Natural killer cell (primary cell): ENCODE data around the gene RAD23B. TPM values are rescaled to one million over a fixed set of nuclear protein-coding genes. Genes with fewer than 3 reads are reported as not detected.
A peak's percentile ranks its signal among the peaks of the same experiment; 100 is the strongest.
"Not testable (repeated sequence)": the region's sequence is repeated elsewhere in the genome, so short reads cannot be mapped to it uniquely, and the experiment has no call there.

Experiments
- ATAC-seq, 3 donors: fragments of 150-1000 bp in 2 of 3; fragments of 200-7000 bp in 1 of 3; cut with Tn5 transposase; 1 replicate in 1 of 3; 2 replicates in 2 of 3; pipeline ENCODE4 v1.10.0; 2021; ENCODE audit warnings: mild to moderate bottlenecking in 2 of 3, moderate library complexity in 2 of 3
- DNase-seq, 2 donors: peaks; one replicate each; pipeline versions ENCODE4 v3.0.0 to v3.0.0-alpha.2; 2013 to 2021; ENCODE audit warnings: mixed read lengths in 1 of 2
- H3K27ac ChIP-seq: one replicate; pipeline ENCODE4 v1.5.1; 2013; ENCODE audit warnings: mild to moderate bottlenecking, low read length
- H3K27me3 ChIP-seq: one replicate; pipeline ENCODE4 v1.6.1; 2013; ENCODE audit warnings: low read length; ENCODE audit not compliant: control insufficient read depth, insufficient read depth
- H3K36me3 ChIP-seq: one replicate; pipeline ENCODE4 v1.6.1; 2013; ENCODE audit warnings: low read length; ENCODE audit not compliant: control insufficient read depth, insufficient read depth
- H3K4me1 ChIP-seq: one replicate; pipeline ENCODE4 v1.6.1; 2013; ENCODE audit warnings: low read length; ENCODE audit not compliant: control insufficient read depth, insufficient read depth
- H3K4me3 ChIP-seq: one replicate; pipeline ENCODE4 v1.5.1; 2013; ENCODE audit warnings: low read length
- H3K9me3 ChIP-seq: one replicate; pipeline ENCODE4 v1.6.1; 2013; ENCODE audit warnings: low read length; ENCODE audit not compliant: control insufficient read depth, insufficient read depth
- H3K27ac Mint-ChIP-seq, 2 donors: one replicate each; pipeline ENCODE4 v1.8.0; 2022; ENCODE audit warnings: mild to moderate bottlenecking in 2 of 2, mixed read lengths in 2 of 2, moderate library complexity in 1 of 2
- H3K27me3 Mint-ChIP-seq, 2 donors: one replicate each; pipeline ENCODE4 v1.8.0; 2022; ENCODE audit warnings: low read depth in 2 of 2, mixed read lengths in 2 of 2
- H3K36me3 Mint-ChIP-seq: one replicate; pipeline ENCODE4 v1.8.0; 2022; ENCODE audit warnings: mixed read lengths
- H3K4me1 Mint-ChIP-seq, 2 donors: one replicate each; pipeline ENCODE4 v1.8.0; 2022; ENCODE audit warnings: mixed read lengths in 2 of 2
- H3K4me3 Mint-ChIP-seq: one replicate; pipeline ENCODE4 v1.8.0; 2022; ENCODE audit warnings: mild to moderate bottlenecking, moderate library complexity, mixed read lengths
- H3K9me3 Mint-ChIP-seq, 2 donors: one replicate each; pipeline ENCODE4 v1.8.0; 2022; ENCODE audit warnings: mixed read lengths in 2 of 2
- CTCF ChIP-seq: fragments of 200-600 bp; IDR thresholded peaks from one replicate; pipeline ENCODE4 v1.8.0; 2022; ENCODE audit warnings: antibody characterized with exemption
- WGBS: methylation state at CpG from one replicate; pipeline ENCODE4 v1.1.7; 2013; ENCODE audit warnings: missing lambda C conversion rate; ENCODE audit not compliant: insufficient coverage; 5-methylcytosine and 5-hydroxymethylcytosine counted together
- intact Hi-C: fragments of 100-400 bp; cut with micrococcal nuclease; formaldehyde crosslinking; loops from one replicate; pipeline ENCODE4 v1.14.2; 2022
- total RNA-seq, 4 donors: library from RNA; stranded (reverse); fragments of 120-200 nt in 1 of 4; gene quantifications; one replicate each; pipeline versions ENCODE4 v1.2.3 to v1.2.4, GENCODE V29; 2013 to 2022

The RAD23B gene
- total RNA-seq, 3 donors from 2014 or later (not counting 1 experiment from before 2014, with no cell fraction given): 85.6 to 101 (median 92.6) TPM

DNA sequence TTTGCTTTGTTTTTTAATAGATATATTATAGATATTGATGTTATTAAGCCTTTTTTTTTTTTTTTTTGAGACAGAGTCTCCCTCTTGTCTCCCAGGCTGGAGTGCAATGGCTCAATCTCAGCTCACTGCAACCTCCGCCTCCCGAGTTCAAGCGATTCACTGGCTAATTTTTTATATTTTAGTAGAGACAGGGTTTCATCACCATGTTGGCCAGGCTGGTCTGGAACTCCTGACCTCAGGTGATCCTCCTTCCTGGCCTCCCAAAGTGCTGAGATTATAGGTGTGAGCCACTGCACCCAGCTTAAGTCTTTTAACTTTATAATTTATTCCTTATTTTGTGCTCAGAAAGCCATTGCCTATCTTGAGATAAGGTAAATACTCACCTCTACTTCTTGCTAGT lies 24.2 kb upstream of the RAD23B start:
- Histone ChIP-seq H3K9me3 (no peaks in the 10 kb centered on the region), H3K36me3 (no peaks in the 10 kb centered on the region), H3K27me3 (no peaks in the 10 kb centered on the region), H3K4me3 (no peak overlapping the region), H3K4me1 (peaks cover 3% of the 10 kb centered on the region), H3K27ac (no peak overlapping the region)
- Mint-ChIP-seq H3K4me1 (peaks cover 16 to 17% of the 10 kb centered on the region in 2 donors), H3K36me3 (no peaks in the 10 kb centered on the region), H3K4me3 (no peak overlapping the region), H3K27me3 (no peaks in the 10 kb centered on the region), H3K9me3 (no peaks in the 10 kb centered on the region), H3K27ac (no peak overlapping the region)
- no peak for DNase-seq
- WGBS: 94% methylated on average over 3 of the region's 3 CpGs
- TF ChIP-seq CTCF: no peak
- intact Hi-C loops: no loop called here
- ATAC-seq: no peak

GRCh38 chr9:107259751-107260313 lies 23.2 kb upstream of the RAD23B start:
- Mint-ChIP-seq H3K27ac (peak overlapping the region; percentile 56 to 75), H3K4me3 (peak overlapping the region; percentile 73), H3K4me1 (peaks cover 16 to 17% of the 10 kb centered on the region in 2 donors)
- H3K27me3 ChIP-seq, ATAC-seq, H3K9me3 Mint-ChIP-seq, intact Hi-C loops, H3K4me3 ChIP-seq, H3K4me1 ChIP-seq, H3K27me3 Mint-ChIP-seq, H3K36me3 ChIP-seq, H3K9me3 ChIP-seq, H3K36me3 Mint-ChIP-seq, H3K27ac ChIP-seq, DNase-seq: not testable (repeated sequence)
- 93% methylated on average over 13 of the region's 13 CpGs for WGBS

DNA sequence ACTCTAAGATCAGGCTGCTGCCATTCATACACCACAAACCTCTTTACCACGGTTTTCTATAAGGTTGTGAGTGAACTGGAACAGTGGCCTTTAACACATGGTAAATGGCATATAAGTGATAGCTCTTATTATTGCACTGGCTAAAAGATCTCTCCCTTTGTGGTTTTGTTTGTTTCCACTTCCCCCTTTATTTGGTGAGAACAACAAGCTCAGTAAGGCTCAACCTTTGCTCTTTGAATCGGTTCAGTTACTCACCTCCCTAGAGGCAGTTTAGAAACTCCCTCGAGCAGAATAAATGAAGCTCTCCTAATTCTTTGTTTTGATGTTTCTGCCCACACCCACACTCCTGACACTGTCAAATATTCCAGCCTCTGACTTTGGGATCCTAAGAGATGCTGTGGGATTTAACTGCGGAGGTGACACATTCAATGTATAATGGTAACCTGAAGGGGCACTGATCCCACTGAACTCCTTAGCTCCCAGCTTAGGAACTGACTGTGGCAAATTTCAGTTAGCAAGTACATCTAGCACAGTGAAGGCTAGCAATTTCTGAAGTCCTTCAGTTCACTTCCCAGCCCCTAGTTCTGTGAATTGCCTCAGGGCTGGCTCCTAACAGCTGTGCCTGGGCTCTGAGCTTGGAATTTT lies 22.5 kb upstream of the RAD23B start:
- Mint-ChIP-seq H3K27me3 (no peaks in the 10 kb centered on the region), H3K36me3 (peaks cover 6% of the 10 kb centered on the region), H3K27ac (peak overlapping the region; percentile 56 to 75), H3K4me1 (peaks cover 16 to 17% of the 10 kb centered on the region in 2 donors), H3K4me3 (peak overlapping the region; percentile 73), H3K9me3 (peaks cover 2 to 4% of the 10 kb centered on the region in 2 donors)
- WGBS: 34% methylated on average over 3 of the region's 4 CpGs
- DNase-seq (no peak), ATAC-seq (peak; percentile 54 to 87 (median 85))
- H3K4me1 ChIP-seq: peaks cover 3% of the 10 kb centered on the region
- intact Hi-C loops: no loop called here
- H3K4me3 ChIP-seq: no peak overlapping the region
- no peak for TF ChIP-seq CTCF
- no peaks in the 10 kb centered on the region for H3K27me3 ChIP-seq
- H3K9me3 ChIP-seq: no peaks in the 10 kb centered on the region
- H3K36me3 ChIP-seq: no peaks in the 10 kb centered on the region
- no peak overlapping the region for H3K27ac ChIP-seq

DNA sequence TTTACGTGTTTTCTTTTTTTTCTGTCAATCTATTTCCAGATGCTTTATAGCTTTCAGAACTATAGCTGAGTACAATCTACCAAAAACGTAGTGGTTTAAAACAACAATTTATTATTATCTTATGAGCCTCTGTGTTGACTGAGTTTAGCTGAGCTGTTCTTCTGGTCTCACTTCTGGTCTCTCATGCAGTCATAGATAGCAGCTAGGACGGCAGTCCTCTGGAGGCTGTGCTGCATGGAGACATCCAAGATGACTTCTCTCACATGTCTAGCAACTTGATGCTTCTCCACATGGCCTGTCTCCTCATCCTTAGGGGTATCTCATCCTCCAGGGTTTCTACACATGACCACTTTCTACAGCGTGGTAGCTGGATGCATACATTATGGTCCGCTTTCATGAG lies 22.0 kb upstream of the RAD23B start:
- Mint-ChIP-seq H3K9me3 (peaks cover 2 to 4% of the 10 kb centered on the region in 2 donors), H3K36me3 (peaks cover 6% of the 10 kb centered on the region), H3K27ac (peak overlapping the region; percentile 56 to 75), H3K4me3 (peak overlapping the region; percentile 73), H3K4me1 (peaks cover 16 to 17% of the 10 kb centered on the region in 2 donors), H3K27me3 (no peaks in the 10 kb centered on the region)
- 83% methylated on average over 4 of the region's 5 CpGs for WGBS
- intact Hi-C loops: no loop called here
- Histone ChIP-seq H3K9me3 (no peaks in the 10 kb centered on the region), H3K27ac (no peak overlapping the region), H3K36me3 (no peaks in the 10 kb centered on the region), H3K4me1 (peaks cover 3% of the 10 kb centered on the region), H3K27me3 (no peaks in the 10 kb centered on the region), H3K4me3 (no peak overlapping the region)
- DNase-seq: no peak
- no peak for TF ChIP-seq CTCF
- no peak for ATAC-seq
